ENCODE measurements around the gene NPBWR2. TPM values are rescaled to one million over a fixed set of nuclear protein-coding genes. Genes with fewer than 3 reads are reported as not detected.

Gene NPBWR2
- total RNA-seq, 1 donor from 2014 or later = not detected

DNA sequence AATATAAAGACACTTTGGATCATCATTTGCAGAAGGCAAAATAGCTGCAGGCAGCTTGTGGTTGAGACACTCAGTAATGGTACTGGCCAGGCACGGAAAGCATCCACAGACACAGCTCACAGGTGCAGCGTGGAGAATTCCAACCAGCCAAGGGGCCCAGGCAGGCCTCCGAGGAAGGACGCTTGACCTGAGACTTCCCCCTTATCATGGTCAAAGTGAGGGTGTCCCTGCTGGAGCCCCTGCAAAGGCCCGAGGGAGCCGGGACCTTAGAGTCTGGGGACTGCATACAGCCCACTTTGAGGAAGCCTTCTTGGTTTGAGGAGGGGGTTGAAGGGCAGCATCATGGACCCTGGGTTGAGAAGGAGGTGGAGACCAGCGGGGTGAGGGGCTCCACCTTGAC lies 41.8 kb upstream of the NPBWR2 start:
- H3K27ac Mint-ChIP-seq = no peak overlapping the region
- H3K9me3 Mint-ChIP-seq = peaks cover 13% of the 10 kb centered on the region
- no peaks in the 10 kb centered on the region for H3K27me3 Mint-ChIP-seq (ENCODE audit: low read depth)
- intact Hi-C loops (cut with micrococcal nuclease) = no loop called here
- H3K4me1 Mint-ChIP-seq (ENCODE audit: low read depth) = no peaks in the 10 kb centered on the region
- no peaks in the 10 kb centered on the region for H3K36me3 Mint-ChIP-seq (ENCODE audit: low read depth)
- DNase-seq (ENCODE audit: low spot score) = no peak
- H3K4me3 Mint-ChIP-seq (ENCODE audit: low read depth) = no peak overlapping the region

DNA sequence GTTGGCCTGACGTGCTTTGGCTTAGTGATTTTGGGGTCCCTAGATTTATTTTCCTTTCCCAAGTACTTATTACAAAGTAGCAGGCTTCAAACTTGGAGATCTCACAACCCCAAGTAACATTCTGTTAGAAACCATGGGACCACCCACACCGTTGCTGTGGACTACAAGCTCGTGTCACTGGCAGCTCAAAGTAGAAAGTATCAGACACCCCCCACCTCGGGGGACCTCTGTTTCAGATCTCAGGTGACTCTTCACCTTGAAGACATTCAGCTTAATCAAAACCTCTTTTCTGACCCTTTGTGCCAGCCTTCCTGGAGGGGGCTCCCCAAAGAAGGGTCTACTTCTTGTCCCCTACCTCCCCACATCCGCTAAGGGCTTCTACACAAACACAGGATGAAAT lies 41.2 kb upstream of the NPBWR2 start:
- H3K27ac Mint-ChIP-seq = no peak overlapping the region
- no peaks in the 10 kb centered on the region for H3K27me3 Mint-ChIP-seq (ENCODE audit: low read depth)
- no peaks in the 10 kb centered on the region for H3K4me1 Mint-ChIP-seq (ENCODE audit: low read depth)
- H3K9me3 Mint-ChIP-seq = peaks cover 16% of the 10 kb centered on the region
- no peak overlapping the region for H3K4me3 Mint-ChIP-seq (ENCODE audit: low read depth)
- intact Hi-C loops (cut with micrococcal nuclease) = no loop called here
- H3K36me3 Mint-ChIP-seq (ENCODE audit: low read depth) = no peaks in the 10 kb centered on the region
- no peak for DNase-seq (ENCODE audit: low spot score)

DNA sequence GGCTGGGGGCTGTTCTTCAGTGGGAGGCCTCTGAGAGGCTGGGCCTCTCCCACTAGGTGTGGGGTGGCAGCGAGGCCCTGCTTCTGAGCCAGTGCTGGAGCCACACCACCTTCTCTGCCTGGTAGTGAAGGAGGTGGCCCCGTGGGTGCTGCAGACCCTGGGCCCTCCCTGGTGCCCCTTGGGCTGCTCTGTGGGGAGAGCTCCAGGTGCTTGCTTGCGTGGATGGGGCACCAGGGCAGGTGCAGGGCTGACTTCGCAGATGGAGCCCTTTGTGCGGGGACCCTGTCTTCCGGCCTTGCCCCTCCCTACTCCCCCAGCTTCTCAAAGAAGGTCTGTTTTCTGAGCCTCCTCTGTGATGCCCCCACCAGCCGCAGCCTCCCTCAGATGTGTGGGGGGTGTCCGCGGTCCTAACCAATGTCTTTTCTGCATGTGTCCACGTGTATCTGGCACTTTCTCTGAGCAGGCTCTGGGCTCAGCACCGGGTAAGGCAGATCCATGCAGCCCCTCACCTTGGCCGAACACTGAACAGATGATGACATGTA lies 39.6 kb upstream of the NPBWR2 start:
- no peak for DNase-seq (ENCODE audit: low spot score)
- intact Hi-C loops (cut with micrococcal nuclease) = no loop called here
- Mint-ChIP-seq H3K9me3 (peaks cover 16% of the 10 kb centered on the region), H3K36me3 (ENCODE audit: low read depth) (no peaks in the 10 kb centered on the region), H3K27ac (no peak overlapping the region), H3K27me3 (ENCODE audit: low read depth) (peaks cover 2% of the 10 kb centered on the region), H3K4me3 (ENCODE audit: low read depth) (no peak overlapping the region), H3K4me1 (ENCODE audit: low read depth) (no peaks in the 10 kb centered on the region)

DNA sequence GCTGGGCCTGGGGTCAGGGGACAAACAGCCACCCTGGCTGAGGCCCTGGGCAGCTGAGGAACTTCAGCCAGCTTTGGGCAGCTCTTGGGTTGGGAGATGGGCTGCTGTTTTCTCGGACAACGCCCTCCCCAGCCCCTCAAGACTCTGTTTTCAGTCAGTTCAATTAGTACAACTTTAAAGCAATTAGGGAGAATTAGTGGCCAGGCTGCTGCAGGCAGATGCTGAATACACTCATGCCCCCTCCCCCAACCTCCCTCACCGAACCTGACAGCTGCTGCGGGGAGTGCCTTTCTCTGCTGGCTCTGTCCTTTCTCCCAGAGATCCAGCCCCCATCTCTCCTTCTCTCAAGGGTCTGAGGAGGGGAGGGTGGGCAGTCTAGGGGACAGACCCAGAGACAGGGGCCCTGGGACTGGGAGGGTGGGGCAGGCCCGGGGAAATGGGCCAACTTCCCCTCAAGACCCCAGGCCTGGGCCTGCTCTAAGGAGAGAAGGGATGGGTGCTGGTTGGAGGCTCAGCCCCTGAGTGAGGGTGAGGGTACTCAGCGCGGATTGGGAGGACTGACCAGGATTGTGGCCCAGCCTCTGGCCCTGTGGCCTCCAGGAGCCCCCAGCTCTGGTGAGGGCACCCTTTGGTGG lies 39.1 kb upstream of the NPBWR2 start:
- DNase-seq (ENCODE audit: low spot score) = no peak
- intact Hi-C loops (cut with micrococcal nuclease) = no loop called here
- no peaks in the 10 kb centered on the region for H3K4me1 Mint-ChIP-seq (ENCODE audit: low read depth)

GRCh38 chr20:64145458-64146300 lies 38.3 kb upstream of the NPBWR2 start:
- intact Hi-C loops (cut with micrococcal nuclease) = no loop called here
- no peak overlapping the region for H3K27ac Mint-ChIP-seq
- peaks cover 16% of the 10 kb centered on the region for H3K9me3 Mint-ChIP-seq
- no peaks in the 10 kb centered on the region for H3K4me1 Mint-ChIP-seq (ENCODE audit: low read depth)
- H3K36me3 Mint-ChIP-seq (ENCODE audit: low read depth) = no peaks in the 10 kb centered on the region
- H3K27me3 Mint-ChIP-seq (ENCODE audit: low read depth) = peaks cover 2% of the 10 kb centered on the region
- no peak overlapping the region for H3K4me3 Mint-ChIP-seq (ENCODE audit: low read depth)
- DNase-seq (ENCODE audit: low spot score) = no peak

More for the DNA sequence above, 39.1 kb upstream of the NPBWR2 start:
- Mint-ChIP-seq H3K4me3 (ENCODE audit: low read depth) (no peak overlapping the region), H3K9me3 (peaks cover 16% of the 10 kb centered on the region), H3K27ac (no peak overlapping the region), H3K27me3 (ENCODE audit: low read depth) (peaks cover 2% of the 10 kb centered on the region), H3K36me3 (ENCODE audit: low read depth) (no peaks in the 10 kb centered on the region)

DNA sequence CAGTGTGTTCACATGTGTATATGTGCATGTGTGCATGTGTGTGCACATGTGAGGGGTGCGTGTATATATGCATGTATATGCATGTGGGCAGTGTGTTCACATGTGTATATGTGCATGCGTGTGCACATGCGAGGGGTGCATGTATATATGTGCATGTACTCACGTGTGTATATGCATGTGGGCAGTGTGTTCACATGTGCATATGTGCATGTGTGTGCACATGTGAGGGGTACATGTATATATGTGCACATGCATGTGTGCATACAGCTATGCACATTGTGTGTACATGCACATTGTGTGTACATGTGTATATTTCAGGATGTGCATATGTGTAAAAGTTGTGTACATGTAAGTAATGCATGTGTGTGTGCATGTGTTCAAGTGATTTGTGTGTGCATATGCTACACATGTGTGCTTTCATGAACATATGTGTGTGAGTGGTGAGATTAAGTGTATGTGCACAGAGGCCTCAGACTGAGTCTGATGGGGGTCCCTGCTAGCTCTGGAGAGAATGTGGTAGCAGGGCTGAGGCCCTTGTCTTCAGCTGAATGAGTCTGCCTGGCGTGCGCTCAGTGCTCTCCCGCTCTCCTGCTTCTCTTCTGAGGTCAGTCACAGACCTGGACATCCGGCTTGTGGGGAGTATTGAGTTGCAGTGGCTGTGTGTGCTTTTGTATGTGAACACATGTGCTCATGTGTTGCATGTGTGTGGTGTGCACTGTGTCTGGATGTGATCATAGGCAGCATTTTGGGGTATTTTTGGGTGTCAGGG lies 37.0 kb upstream of the NPBWR2 start:
- Mint-ChIP-seq H3K9me3 (peaks cover 16% of the 10 kb centered on the region), H3K4me3 (ENCODE audit: low read depth) (no peak overlapping the region), H3K36me3 (ENCODE audit: low read depth) (no peaks in the 10 kb centered on the region), H3K27me3 (ENCODE audit: low read depth) (peaks cover 2% of the 10 kb centered on the region), H3K4me1 (ENCODE audit: low read depth) (no peaks in the 10 kb centered on the region), H3K27ac (no peak overlapping the region)
- DNase-seq (ENCODE audit: low spot score) = no peak
- intact Hi-C loops (cut with micrococcal nuclease) = no loop called here

DNA sequence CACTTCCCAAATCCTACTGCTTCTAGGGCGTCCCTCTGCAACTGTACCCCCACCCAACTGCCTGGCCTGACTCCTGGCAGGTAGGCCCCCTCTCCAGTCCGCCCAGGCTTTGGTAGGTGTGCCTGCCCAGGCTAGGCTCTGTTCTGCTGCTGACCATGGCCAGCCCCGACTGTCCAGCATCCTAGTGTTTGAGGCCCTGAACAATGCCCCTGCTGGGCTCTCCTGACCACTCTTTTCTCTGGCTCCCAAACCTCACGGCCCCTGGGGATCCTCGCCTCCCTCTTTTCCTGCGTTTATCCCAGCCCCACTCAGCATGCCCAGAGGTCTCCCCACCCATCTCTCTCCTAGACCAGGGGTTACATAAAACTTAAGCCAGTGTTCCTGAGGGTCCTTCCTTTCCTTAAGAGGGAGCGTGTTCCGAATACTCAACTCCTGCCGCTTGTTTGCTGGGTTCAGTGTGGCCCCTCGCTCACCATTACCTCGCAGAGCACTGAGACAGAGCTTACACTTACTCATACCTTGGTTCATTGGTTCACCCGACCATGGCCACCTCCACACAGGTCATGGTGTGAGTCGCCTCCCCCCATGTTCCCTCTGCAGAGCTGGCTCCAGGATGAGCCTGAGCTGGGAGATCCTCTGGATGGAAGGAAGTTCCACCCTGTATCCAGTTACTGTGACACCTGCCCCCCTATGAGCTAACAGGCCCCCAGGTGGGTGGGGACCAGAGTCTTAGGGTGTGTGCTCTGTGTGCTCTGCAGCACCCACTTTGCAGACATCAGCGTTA lies 35.8 kb upstream of the NPBWR2 start:
- Mint-ChIP-seq H3K36me3 (ENCODE audit: low read depth) (no peaks in the 10 kb centered on the region), H3K4me3 (ENCODE audit: low read depth) (no peak overlapping the region), H3K4me1 (ENCODE audit: low read depth) (no peaks in the 10 kb centered on the region), H3K27ac (no peak overlapping the region), H3K9me3 (peaks cover 16% of the 10 kb centered on the region), H3K27me3 (ENCODE audit: low read depth) (peaks cover 2% of the 10 kb centered on the region)
- DNase-seq (ENCODE audit: low spot score) = no peak
- intact Hi-C loops (cut with micrococcal nuclease) = no loop called here

DNA sequence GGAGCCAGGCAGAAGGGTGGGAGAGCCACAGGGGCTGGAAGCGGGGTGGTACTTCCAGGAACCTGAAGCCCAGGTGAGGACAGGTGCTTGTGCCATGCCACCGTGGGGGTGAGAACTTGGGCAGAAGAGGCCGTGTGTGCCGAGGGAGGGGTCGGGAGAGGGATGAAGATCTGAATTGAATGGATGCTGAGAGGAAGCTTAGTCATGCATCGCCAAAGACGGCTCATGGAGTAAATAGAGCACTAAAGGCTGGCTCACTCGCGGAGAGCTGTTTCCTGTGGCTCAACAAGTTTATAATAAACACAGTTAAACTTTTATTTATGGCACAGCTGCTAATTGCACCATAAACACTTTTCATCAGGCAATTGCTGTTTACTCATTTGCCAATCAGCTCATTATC lies 35.2 kb upstream of the NPBWR2 start:
- Mint-ChIP-seq H3K4me3 (ENCODE audit: low read depth) (no peak overlapping the region), H3K36me3 (ENCODE audit: low read depth) (no peaks in the 10 kb centered on the region), H3K9me3 (peaks cover 16% of the 10 kb centered on the region), H3K27ac (no peak overlapping the region), H3K27me3 (ENCODE audit: low read depth) (peaks cover 2% of the 10 kb centered on the region), H3K4me1 (ENCODE audit: low read depth) (no peaks in the 10 kb centered on the region)
- DNase-seq (ENCODE audit: low spot score) = no peak
- intact Hi-C loops (cut with micrococcal nuclease) = no loop called here

- H3K27ac Mint-ChIP-seq = no peak overlapping the region
- no peak overlapping the region for H3K4me3 Mint-ChIP-seq (ENCODE audit: low read depth)
- H3K4me1 Mint-ChIP-seq (ENCODE audit: low read depth) = no peaks in the 10 kb centered on the region
- intact Hi-C loops (cut with micrococcal nuclease) = no loop called here
- H3K27me3 Mint-ChIP-seq (ENCODE audit: low read depth) = peaks cover 2% of the 10 kb centered on the region
- H3K9me3 Mint-ChIP-seq = peaks cover 16% of the 10 kb centered on the region
- DNase-seq (ENCODE audit: low spot score) = no peak
- no peaks in the 10 kb centered on the region for H3K36me3 Mint-ChIP-seq (ENCODE audit: low read depth)
Observed at GRCh38 chr20:64140956-64141355, 33.6 kb upstream of the NPBWR2 start.

GRCh38 chr20:64140061-64140931 lies 32.9 kb upstream of the NPBWR2 start:
- DNase-seq (ENCODE audit: low spot score) = no peak
- Mint-ChIP-seq H3K27me3 (ENCODE audit: low read depth) (peaks cover 2% of the 10 kb centered on the region), H3K9me3 (peaks cover 15% of the 10 kb centered on the region), H3K4me1 (ENCODE audit: low read depth) (no peaks in the 10 kb centered on the region), H3K27ac (no peak overlapping the region), H3K4me3 (ENCODE audit: low read depth) (no peak overlapping the region), H3K36me3 (ENCODE audit: low read depth) (no peaks in the 10 kb centered on the region)
- intact Hi-C loops (cut with micrococcal nuclease) = no loop called here

GRCh38 chr20:64139199-64140060 lies 32.1 kb upstream of the NPBWR2 start:
- Mint-ChIP-seq H3K27me3 (ENCODE audit: low read depth) (peaks cover 2% of the 10 kb centered on the region), H3K36me3 (ENCODE audit: low read depth) (no peaks in the 10 kb centered on the region), H3K4me3 (ENCODE audit: low read depth) (no peak overlapping the region), H3K4me1 (ENCODE audit: low read depth) (no peaks in the 10 kb centered on the region), H3K9me3 (peaks cover 7% of the 10 kb centered on the region), H3K27ac (no peak overlapping the region)
- intact Hi-C loops (cut with micrococcal nuclease) = no loop called here
- DNase-seq (ENCODE audit: low spot score) = no peak
